Gastrocnemius medialis (tissue), 4 donors: ENCODE data around the gene AMIGO2.

ENCODE experiments used
- CTCF ChIP-seq, 5 experiments: fragments of 450-650 bp in 3 of 5; fragments of 200-600 bp in 2 of 5; sonication (generic) in 2 of 5; IDR thresholded peaks in 4 of 5; conservative IDR thresholded peaks in 1 of 5; 1 replicate in 4 of 5; 2 replicates in 1 of 5; pipeline ENCODE4 v1.5.1; 2016 to 2019; ENCODE audit warnings: antibody characterized with exemption in 5 of 5, mild to moderate bottlenecking in 3 of 5, moderate library complexity in 3 of 5
- POLR2A ChIP-seq, 2 donors: fragments of 450-650 bp; IDR thresholded peaks; one replicate each; pipeline ENCODE4 v1.6.1; 2017; ENCODE audit warnings: antibody characterized with exemption in 2 of 2, mild to moderate bottlenecking in 2 of 2, moderate library complexity in 2 of 2

GRCh38 chr12:47073951-47074350 lies 5.8 kb downstream of the AMIGO2 start:
- TF ChIP-seq POLR2A (IDR thresholded peaks at IDR 0.05) (no peak), CTCF (IDR thresholded peaks at IDR 0.05 in 4 of 5, conservative IDR thresholded peaks at IDR 0.05 in 1 of 5) (no peak)
